ENCODE measurements around the gene UCP2.

Gene UCP2

GRCh38 chr11:74011360-74012073, 28.9 kb upstream of the UCP2 start:
- Histone ChIP-seq H3K27me3 (no peaks in the 10 kb centered on the region), H3K4me3 (ENCODE audit: low read depth, low read length) (no peak overlapping the region), H3K9me3 (no peaks in the 10 kb centered on the region), H3K36me3 (peaks cover 6% of the 10 kb centered on the region; the same call in 1 of the 2 replicates), H3K4me1 (no peaks in the 10 kb centered on the region)
- DNase-seq = no peak
- TF ChIP-seq, protein P1, sequence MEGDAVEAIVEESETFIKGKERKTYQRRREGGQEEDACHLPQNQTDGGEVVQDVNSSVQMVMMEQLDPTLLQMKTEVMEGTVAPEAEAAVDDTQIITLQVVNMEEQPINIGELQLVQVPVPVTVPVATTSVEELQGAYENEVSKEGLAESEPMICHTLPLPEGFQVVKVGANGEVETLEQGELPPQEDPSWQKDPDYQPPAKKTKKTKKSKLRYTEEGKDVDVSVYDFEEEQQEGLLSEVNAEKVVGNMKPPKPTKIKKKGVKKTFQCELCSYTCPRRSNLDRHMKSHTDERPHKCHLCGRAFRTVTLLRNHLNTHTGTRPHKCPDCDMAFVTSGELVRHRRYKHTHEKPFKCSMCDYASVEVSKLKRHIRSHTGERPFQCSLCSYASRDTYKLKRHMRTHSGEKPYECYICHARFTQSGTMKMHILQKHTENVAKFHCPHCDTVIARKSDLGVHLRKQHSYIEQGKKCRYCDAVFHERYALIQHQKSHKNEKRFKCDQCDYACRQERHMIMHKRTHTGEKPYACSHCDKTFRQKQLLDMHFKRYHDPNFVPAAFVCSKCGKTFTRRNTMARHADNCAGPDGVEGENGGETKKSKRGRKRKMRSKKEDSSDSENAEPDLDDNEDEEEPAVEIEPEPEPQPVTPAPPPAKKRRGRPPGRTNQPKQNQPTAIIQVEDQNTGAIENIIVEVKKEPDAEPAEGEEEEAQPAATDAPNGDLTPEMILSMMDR (IDR thresholded peaks at IDR 0.05; ENCODE audit: low read depth, low read length) = no peak

GRCh38 chr11:74010306-74011300, 28.0 kb upstream of the UCP2 start:
- no peaks in the 10 kb centered on the region for H3K27me3 ChIP-seq
- no peak for DNase-seq
- TF ChIP-seq, protein P1 (IDR thresholded peaks at IDR 0.05; ENCODE audit: low read depth, low read length) = no peak
- no peaks in the 10 kb centered on the region for H3K4me1 ChIP-seq
- no peak overlapping the region for H3K4me3 ChIP-seq (ENCODE audit: low read depth, low read length)
- no peaks in the 10 kb centered on the region for H3K9me3 ChIP-seq
- H3K36me3 ChIP-seq = no peaks in the 10 kb centered on the region

GRCh38 chr11:74009675-74010305, 27.1 kb upstream of the UCP2 start:
- Histone ChIP-seq H3K9me3 (no peaks in the 10 kb centered on the region), H3K4me3 (ENCODE audit: low read depth, low read length) (no peak overlapping the region), H3K4me1 (no peaks in the 10 kb centered on the region), H3K36me3 (no peaks in the 10 kb centered on the region), H3K27me3 (no peaks in the 10 kb centered on the region)
- no peak for DNase-seq
- TF ChIP-seq, protein P1 (IDR thresholded peaks at IDR 0.05; ENCODE audit: low read depth, low read length) = no peak

DNA sequence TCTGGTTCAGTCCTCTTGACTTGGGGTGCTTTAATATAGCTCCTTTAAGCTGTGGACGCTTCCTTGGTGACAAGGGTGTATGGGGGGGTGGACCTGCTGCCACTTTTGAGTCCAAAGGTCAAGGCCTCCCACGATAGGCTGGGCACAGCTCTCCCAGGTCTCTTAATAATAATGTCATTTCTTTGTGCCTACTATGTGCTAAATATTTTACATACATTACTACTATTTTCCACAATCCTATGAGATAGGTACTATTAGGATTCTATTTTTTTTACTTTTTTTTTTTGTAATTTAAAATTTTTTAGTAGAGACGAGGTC, 26.5 kb upstream of the UCP2 start:
- Histone ChIP-seq H3K27me3 (no peaks in the 10 kb centered on the region), H3K4me3 (ENCODE audit: low read depth, low read length) (no peak overlapping the region), H3K36me3 (no peaks in the 10 kb centered on the region), H3K4me1 (no peaks in the 10 kb centered on the region), H3K9me3 (no peaks in the 10 kb centered on the region)
- no peak for DNase-seq
- TF ChIP-seq, protein P1 (IDR thresholded peaks at IDR 0.05; ENCODE audit: low read depth, low read length) = no peak

DNA sequence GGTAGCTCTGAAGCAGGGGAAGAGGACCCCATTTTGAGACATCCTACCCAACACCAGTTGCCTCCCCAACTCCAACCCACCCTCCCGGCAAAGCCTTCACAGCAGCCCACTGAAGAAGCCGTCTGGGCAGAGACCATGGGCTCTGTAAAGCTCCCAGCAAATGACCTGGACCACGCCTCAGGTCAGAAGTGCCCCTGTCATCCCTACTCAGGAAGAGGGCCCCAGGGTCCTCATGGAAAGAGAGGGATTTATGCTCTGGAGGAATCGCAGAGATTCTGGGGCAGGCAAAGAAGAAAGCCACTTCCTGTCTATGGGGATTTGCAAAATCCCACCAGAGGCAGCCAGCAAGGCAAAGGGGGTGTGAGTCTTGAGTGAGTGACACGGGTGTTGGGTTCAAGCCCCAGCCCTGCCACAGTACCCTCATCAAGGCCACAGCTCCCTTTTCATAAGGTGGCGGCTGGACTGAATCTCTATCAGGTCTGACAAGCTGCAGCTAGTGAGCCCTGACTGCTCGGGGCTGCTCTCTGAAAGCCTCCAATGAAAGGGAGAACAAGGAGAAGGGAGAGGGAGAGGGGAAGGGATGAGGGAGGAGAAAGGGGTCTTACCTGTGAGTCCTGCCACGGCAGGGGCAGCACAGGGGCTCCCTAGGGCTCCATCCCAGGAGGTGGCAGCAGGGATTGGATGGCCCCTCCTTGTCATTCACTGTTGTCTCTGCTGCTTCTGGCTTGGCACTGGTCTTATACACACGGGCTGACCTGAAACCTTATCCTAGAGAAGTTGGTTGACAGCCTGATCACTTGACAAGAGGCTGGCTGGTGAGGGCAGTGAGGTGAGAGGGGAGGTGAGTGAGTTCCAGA, 26.0 kb upstream of the UCP2 start, which contains the start of gene UCP3:
Gene UCP3, minus strand, starts transcription at position 713 of the 857 bp plus-strand sequence. CDS start 2,043 bp downstream, outside the sequence.
- DNase-seq = no peak
- H3K27me3 ChIP-seq = no peaks in the 10 kb centered on the region
- H3K4me3 ChIP-seq (ENCODE audit: low read depth, low read length) = no peak within 1 kb of the TSS
- no peaks in the 10 kb centered on the region for H3K9me3 ChIP-seq
- TF ChIP-seq, protein P1 (IDR thresholded peaks at IDR 0.05; ENCODE audit: low read depth, low read length) = no peak
- no peaks in the 10 kb centered on the region for H3K36me3 ChIP-seq
- H3K4me1 ChIP-seq = no peaks in the 10 kb centered on the region

Measured in BE2C (cell line).